Fibroblast of lung (primary cell): ENCODE results near the gene TRAPPC1.

Experiments
- CTCF ChIP-seq, 2 donors: IDR thresholded peaks in 1 of 2; conservative IDR thresholded peaks in 1 of 2; 1 replicate in 1 of 2; 2 replicates in 1 of 2; pipeline ENCODE4 v1.5.1; 2011 to 2012; ENCODE audit warnings: low read length in 2 of 2, control low read depth in 1 of 2, inconsistent platforms in 1 of 2, low read depth in 1 of 2, mild to moderate bottlenecking in 1 of 2
- EZH2 ChIP-seq: IDR thresholded peaks from 2 replicates; pipeline ENCODE4 v1.5.1; 2012; ENCODE audit warnings: low read length, control low read depth, mild to moderate bottlenecking; ENCODE audit errors: missing control alignments

- TF ChIP-seq EZH2: no peak
- TF ChIP-seq CTCF (conservative IDR thresholded peaks at IDR 0.05 in 1 of 2, IDR thresholded peaks at IDR 0.05 in 1 of 2; ENCODE audit: low read depth in 1 of 2, low read length in 2 of 2): peak; percentile 81 to 84
Measured at GRCh38 chr17:7912927-7913524, 18.7 kb downstream of the TRAPPC1 start.
